Uterus (tissue), 4 donors: ENCODE measurements around the gene RAP1A. TPM values are rescaled to one million over a fixed set of nuclear protein-coding genes. Genes with fewer than 3 reads are reported as not detected.

Experiments
- DNase-seq, 2 donors: peaks; one replicate each; pipeline ENCODE4 v3.0.0-alpha.2; 2019 to 2020
- H3K27ac ChIP-seq, 2 donors: fragments of 200-600 bp; sonication (generic); 1 replicate in 1 of 2; 2 replicates in 1 of 2; pipeline ENCODE4 v1.5.1; 2016 to 2018
- H3K27me3 ChIP-seq, 2 donors: fragments of 200-600 bp; sonication (generic); one replicate each; pipeline ENCODE4 v1.5.1; 2018 to 2019; ENCODE audit warnings: control low read depth in 1 of 2
- H3K36me3 ChIP-seq, 2 donors: fragments of 200-600 bp; sonication (generic); one replicate each; pipeline ENCODE4 v1.5.1; 2019; ENCODE audit warnings: control low read depth in 1 of 2
- H3K4me1 ChIP-seq, 2 donors: fragments of 200-600 bp; sonication (generic); one replicate each; pipeline ENCODE4 v1.5.1; 2018 to 2019; ENCODE audit warnings: control low read depth in 1 of 2
- H3K4me3 ChIP-seq, 2 donors: fragments of 200-600 bp; sonication (generic); 1 replicate in 1 of 2; 2 replicates in 1 of 2; pipeline ENCODE4 v1.5.1; 2018 to 2019; ENCODE audit warnings: mild to moderate bottlenecking in 1 of 2
- H3K9me3 ChIP-seq, 2 donors: fragments of 200-600 bp; sonication (generic); one replicate each; pipeline ENCODE4 v1.5.1; 2019; ENCODE audit warnings: control low read depth in 1 of 2
- POLR2A ChIP-seq, 2 donors: fragments of 450-650 bp; IDR thresholded peaks; one replicate each; pipeline ENCODE4 v1.6.1; 2016; ENCODE audit warnings: antibody characterized with exemption in 2 of 2, mild to moderate bottlenecking in 1 of 2, moderate library complexity in 1 of 2
- intact Hi-C: fragments of 100-400 bp; cut with DNase I; formaldehyde crosslinking; loops from one replicate; pipeline ENCODE4 v1.15.1; 2023; ENCODE audit warnings: low total_unique reads
- total RNA-seq, 4 donors: library from RNA; depleted of rRNA in 3 of 4; stranded (reverse); fragments of >200 nt in 3 of 4; gene quantifications; one replicate each; pipeline versions ENCODE4 v1.1.0 to v1.2.4, GENCODE V29; 2014 to 2023
- TF ChIP-seq, protein P1 (sequence below), 4 experiments: fragments of 200-600 bp in 2 of 4; fragments of 450-650 bp in 2 of 4; sonication (generic) in 2 of 4; IDR thresholded peaks; one replicate each; pipeline ENCODE4 v1.5.1; 2016 to 2019; ENCODE audit warnings: antibody characterized with exemption in 4 of 4, mild to moderate bottlenecking in 2 of 4, moderate library complexity in 1 of 4
- donor health status: DM: yes; HTN: yes; CAD: no.

The RAP1A gene
- total RNA-seq, 4 donors from 2014 or later: 47.6 to 94.8 (median 60.2) TPM

- TF ChIP-seq, protein P1, sequence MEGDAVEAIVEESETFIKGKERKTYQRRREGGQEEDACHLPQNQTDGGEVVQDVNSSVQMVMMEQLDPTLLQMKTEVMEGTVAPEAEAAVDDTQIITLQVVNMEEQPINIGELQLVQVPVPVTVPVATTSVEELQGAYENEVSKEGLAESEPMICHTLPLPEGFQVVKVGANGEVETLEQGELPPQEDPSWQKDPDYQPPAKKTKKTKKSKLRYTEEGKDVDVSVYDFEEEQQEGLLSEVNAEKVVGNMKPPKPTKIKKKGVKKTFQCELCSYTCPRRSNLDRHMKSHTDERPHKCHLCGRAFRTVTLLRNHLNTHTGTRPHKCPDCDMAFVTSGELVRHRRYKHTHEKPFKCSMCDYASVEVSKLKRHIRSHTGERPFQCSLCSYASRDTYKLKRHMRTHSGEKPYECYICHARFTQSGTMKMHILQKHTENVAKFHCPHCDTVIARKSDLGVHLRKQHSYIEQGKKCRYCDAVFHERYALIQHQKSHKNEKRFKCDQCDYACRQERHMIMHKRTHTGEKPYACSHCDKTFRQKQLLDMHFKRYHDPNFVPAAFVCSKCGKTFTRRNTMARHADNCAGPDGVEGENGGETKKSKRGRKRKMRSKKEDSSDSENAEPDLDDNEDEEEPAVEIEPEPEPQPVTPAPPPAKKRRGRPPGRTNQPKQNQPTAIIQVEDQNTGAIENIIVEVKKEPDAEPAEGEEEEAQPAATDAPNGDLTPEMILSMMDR (IDR thresholded peaks at IDR 0.05): no peak
- no peak for TF ChIP-seq POLR2A (IDR thresholded peaks at IDR 0.05)
- intact Hi-C loops: no loop called here
- Histone ChIP-seq H3K4me3 (no peak overlapping the region), H3K9me3 (no peaks in the 10 kb centered on the region), H3K36me3 (no peaks in the 10 kb centered on the region), H3K27me3 (no peaks in the 10 kb centered on the region), H3K27ac (no peak overlapping the region), H3K4me1 (peaks cover 0 to 6% of the 10 kb centered on the region in 2 donors)
- peak in 1 of 2 donors; percentile 6 for DNase-seq
Measured at GRCh38 chr1:111731956-111732355, 112.4 kb downstream of the RAP1A start.

DNA sequence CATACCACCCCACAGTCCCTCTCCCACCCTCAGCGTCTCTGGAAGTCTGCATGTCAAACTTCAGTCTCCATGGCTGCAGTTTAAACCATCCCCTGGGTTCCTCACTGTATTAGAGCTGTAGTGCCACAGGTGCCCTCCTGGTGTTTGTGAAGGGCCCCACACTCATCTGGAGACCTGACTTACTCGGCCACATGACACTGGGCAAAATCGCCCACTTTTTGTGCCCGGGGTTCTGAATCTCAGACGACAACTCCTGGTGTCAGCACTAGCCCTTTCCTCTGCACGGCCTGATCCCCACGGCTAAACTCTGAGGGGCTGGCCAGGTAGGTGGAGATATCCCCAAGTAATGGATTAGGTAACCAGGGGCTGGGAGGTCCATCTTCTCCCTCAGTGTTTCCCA lies 113.1 kb downstream of the RAP1A start:
- no peak overlapping the region for H3K4me3 ChIP-seq
- no peaks in the 10 kb centered on the region for H3K36me3 ChIP-seq
- intact Hi-C loops: no loop called here
- H3K27me3 ChIP-seq: no peaks in the 10 kb centered on the region
- no peaks in the 10 kb centered on the region for H3K9me3 ChIP-seq
- H3K27ac ChIP-seq: peak overlapping the region in 1 of 2 donors; percentile 15
- no peak for TF ChIP-seq POLR2A (IDR thresholded peaks at IDR 0.05)
- TF ChIP-seq, protein P1 (IDR thresholded peaks at IDR 0.05): no peak
- no peak for DNase-seq
- H3K4me1 ChIP-seq: peaks cover 0 to 6% of the 10 kb centered on the region in 2 donors

- no peak overlapping the region for H3K4me3 ChIP-seq
- intact Hi-C loops: no loop called here
- peak in 1 of 2 donors; percentile 51 for DNase-seq
- peak overlapping the region; percentile 51 to 52 for H3K27ac ChIP-seq
- H3K36me3 ChIP-seq: no peaks in the 10 kb centered on the region
- TF ChIP-seq POLR2A (IDR thresholded peaks at IDR 0.05): no peak
- TF ChIP-seq, protein P1 (IDR thresholded peaks at IDR 0.05): no peak
- H3K4me1 ChIP-seq: peaks cover 0 to 6% of the 10 kb centered on the region in 2 donors
- no peaks in the 10 kb centered on the region for H3K27me3 ChIP-seq
- H3K9me3 ChIP-seq: no peaks in the 10 kb centered on the region
Measured at GRCh38 chr1:111733183-111733991, 113.8 kb downstream of the RAP1A start.

- H3K9me3 ChIP-seq: no peaks in the 10 kb centered on the region
- H3K27me3 ChIP-seq: no peaks in the 10 kb centered on the region
- intact Hi-C loops: no loop called here
- DNase-seq: no peak
- H3K4me3 ChIP-seq: no peak overlapping the region
- H3K4me1 ChIP-seq: peaks cover 0 to 6% of the 10 kb centered on the region in 2 donors
- H3K27ac ChIP-seq: peak overlapping the region; percentile 51 to 52
- no peaks in the 10 kb centered on the region for H3K36me3 ChIP-seq
- TF ChIP-seq, protein P1 (IDR thresholded peaks at IDR 0.05): no peak
- TF ChIP-seq POLR2A (IDR thresholded peaks at IDR 0.05): no peak
Measured at GRCh38 chr1:111733992-111734341, 114.4 kb downstream of the RAP1A start.

DNA sequence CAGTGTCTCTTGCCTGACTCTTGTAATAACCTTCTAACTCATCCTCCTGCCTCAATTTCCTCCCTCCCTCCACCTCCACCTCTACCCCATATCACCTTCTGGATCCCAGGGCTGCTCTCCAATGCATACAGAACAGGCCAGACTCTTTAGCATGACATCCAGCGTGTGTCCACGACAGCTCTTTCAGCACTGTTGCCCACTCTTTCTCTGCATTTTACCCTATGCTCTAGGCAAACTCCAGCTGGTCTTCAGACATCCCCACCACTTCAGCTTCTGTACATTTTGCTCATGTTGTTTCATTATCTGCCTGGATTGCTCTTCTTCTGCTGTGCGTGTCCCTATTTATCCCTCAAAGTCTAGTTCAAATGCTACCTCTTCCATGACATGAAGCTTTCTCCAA lies 114.8 kb downstream of the RAP1A start:
- Histone ChIP-seq H3K4me1 (peaks cover 0 to 6% of the 10 kb centered on the region in 2 donors), H3K27ac (no peak overlapping the region)
- intact Hi-C loops: no loop called here

More for the DNA sequence above, 114.8 kb downstream of the RAP1A start:
- Histone ChIP-seq H3K27me3 (no peaks in the 10 kb centered on the region), H3K4me3 (no peak overlapping the region), H3K9me3 (no peaks in the 10 kb centered on the region), H3K36me3 (no peaks in the 10 kb centered on the region)
- DNase-seq: no peak
- no peak for TF ChIP-seq POLR2A (IDR thresholded peaks at IDR 0.05)
- TF ChIP-seq, protein P1 (IDR thresholded peaks at IDR 0.05): no peak
